ENCODE data around the gene TMA7.
"Not testable (repeated sequence)": the region's sequence is repeated elsewhere in the genome, so short reads cannot be mapped to it uniquely, and the experiment has no call there.

The TMA7 gene

GRCh38 chr3:48399387-48400172, 40.5 kb upstream of the TMA7 start:
- TF ChIP-seq CTCF (IDR thresholded peaks at IDR 0.05; ENCODE audit: control extremely low read depth, extremely low read depth, low read depth, missing control alignments) = no peak
- POLR2A ChIA-PET = no interaction called here
- CTCF ChIA-PET = interaction anchor here (0.9 to 30.6 kb wide), 22 partner anchors 10 to 429 kb away, joined by 3 to 863 read pairs (median 7); partner anchors contain the start of genes CCDC51, FBXW12, PFKFB4 and PLXNB1
- no peak for DNase-seq (ENCODE audit: extremely low spot score)

GRCh38 chr3:48400824-48401433, 39.1 kb upstream of the TMA7 start:
- DNase-seq (ENCODE audit: extremely low spot score) = peak; percentile 86
- CTCF ChIA-PET = interaction anchor here (0.7 to 30.6 kb wide), 79 partner anchors 8 to 1048 kb away, joined by 3 to 863 read pairs (median 4); partner anchors contain the start of genes ATRIP, CCDC51, FBXW12 and IP6K2
- TF ChIP-seq CTCF (IDR thresholded peaks at IDR 0.05; ENCODE audit: control extremely low read depth, extremely low read depth, low read depth, missing control alignments) = peak; percentile 81
- POLR2A ChIA-PET = interaction anchor here (0.7 to 1.0 kb wide), 2 partner anchors 35 to 190 kb away, joined by 4 to 6 read pairs; no protein-coding TSS in a partner anchor

- not testable (repeated sequence) for DNase-seq (ENCODE audit: extremely low spot score)
- POLR2A ChIA-PET = interaction anchor here (0.7 to 1.0 kb wide), 2 partner anchors 34 to 189 kb away, joined by 4 to 6 read pairs; no protein-coding TSS in a partner anchor
- CTCF ChIA-PET = interaction anchor here (1.0 to 30.6 kb wide), 66 partner anchors 9 to 1048 kb away, joined by 3 to 863 read pairs (median 5); partner anchors contain the start of genes ATRIP, CCDC51, IP6K2 and NCKIPSD
These were observed 38.6 kb upstream of the TMA7 start for GRCh38 chr3:48401434-48401901.

GRCh38 chr3:48402281-48402732, 37.8 kb upstream of the TMA7 start:
- POLR2A ChIA-PET = no interaction called here
- no peak for TF ChIP-seq CTCF (IDR thresholded peaks at IDR 0.05; ENCODE audit: control extremely low read depth, extremely low read depth, low read depth, missing control alignments)
- DNase-seq (ENCODE audit: extremely low spot score) = no peak
- CTCF ChIA-PET = interaction anchor here (0.9 to 30.6 kb wide), 10 partner anchors 9 to 170 kb away, joined by 3 to 863 read pairs (median 22); partner anchors contain the start of genes CCDC51, PLXNB1 and TMA7

- ChIA-PET CTCF (interaction anchor here (0.9 to 30.6 kb wide), 5 partner anchors 9 to 170 kb away, joined by 3 to 863 read pairs (median 11); partner anchors contain the start of genes CCDC51, PLXNB1 and TMA7), POLR2A (no interaction called here)
- no peak for DNase-seq (ENCODE audit: extremely low spot score)
- TF ChIP-seq CTCF (IDR thresholded peaks at IDR 0.05; ENCODE audit: control extremely low read depth, extremely low read depth, low read depth, missing control alignments) = no peak
These were observed 37.1 kb upstream of the TMA7 start for GRCh38 chr3:48402907-48403306.

- no peak for DNase-seq (ENCODE audit: extremely low spot score)
- ChIA-PET CTCF (interaction anchor here (1.4 to 30.6 kb wide), 2 partner anchors 28 to 154 kb away, joined by 4 to 863 read pairs; partner anchors contain the start of genes CCDC51, PLXNB1 and TMA7), POLR2A (no interaction called here)
- TF ChIP-seq CTCF (IDR thresholded peaks at IDR 0.05; ENCODE audit: control extremely low read depth, extremely low read depth, low read depth, missing control alignments) = no peak
These were observed 36.3 kb upstream of the TMA7 start for GRCh38 chr3:48403533-48404439.

All from GM10248 (cell line).